ENCODE measurements around the gene BLOC1S5. TPM values are rescaled to one million over a fixed set of nuclear protein-coding genes. Genes with fewer than 3 reads are reported as not detected.
A peak's percentile ranks its signal among the peaks of the same experiment; 100 is the strongest.

The BLOC1S5 gene
- polyA plus RNA-seq (5.0 to 8.8 TPM (median 5.8 TPM) in 3 replicates), polyA minus RNA-seq (2.9 to 6.3 TPM (median 3.8 TPM) in 3 replicates)
- polyA plus RNA-seq (2011; ENCODE audit: low read depth), result 22.2 TPM
- 4.9 and 6.4 TPM in 2 replicates for polyA plus RNA-seq (2011; cell fraction: cytosol; rRNA removed)
- 2.7 and 3.3 TPM in 2 replicates for polyA plus RNA-seq (2011; cell fraction: nucleus; rRNA removed)
- 5.7 and 6.9 TPM in 2 replicates for polyA plus RNA-seq (2012; ENCODE audit: low replicate concordance)
- 5.0 TPM for polyA minus RNA-seq (2011; cell fraction: cytosol; rRNA and poly(A)+ RNA removed)
- polyA minus RNA-seq (2011; cell fraction: nucleus; rRNA and poly(A)+ RNA removed), result 1.9 and 5.0 TPM in 2 replicates

- dilution Hi-C loops (cut with MboI; ENCODE audit: extremely low pct_ligation_motif_present, low sequenced_read_pairs), result no loop called here
- Histone ChIP-seq H3K79me2 (ENCODE audit: control insufficient read depth, insufficient read depth, low read length) (peaks cover 7% of the 10 kb centered on the region), H3K9me1 (ENCODE audit: control insufficient read depth, extremely low read depth, insufficient read depth, low read length) (no peaks in the 10 kb centered on the region), H3K27me3 (ENCODE audit: control insufficient read depth, extremely low read depth, insufficient read depth, low read length) (no peaks in the 10 kb centered on the region), H3K4me3 (ENCODE audit: control insufficient read depth in 2 of 3, extremely low read depth in 1 of 3, insufficient read depth in 2 of 3, low read depth in 1 of 3, low read length in 3 of 3) (peak within 1 kb of the TSS; percentile 87 to 100 (median 95)), H3K4me2 (ENCODE audit: control insufficient read depth, extremely low read depth, insufficient read depth, low read depth, low read length) (peak within 1 kb of the TSS; percentile 94), H3K4me1 (ENCODE audit: control insufficient read depth, extremely low read depth, insufficient read depth, low read length) (peaks cover 7% of the 10 kb centered on the region), H3K36me3 (ENCODE audit: control insufficient read depth in 2 of 2, extremely low read depth in 1 of 2, insufficient read depth in 2 of 2, low read length in 2 of 2) (peaks cover 0 to 3% of the 10 kb centered on the region in 2 experiments), H3K27ac (ENCODE audit: control insufficient read depth, insufficient read depth, low read length) (peak within 1 kb of the TSS; percentile 87), H2AFZ (ENCODE audit: control insufficient read depth, low read length) (peak within 1 kb of the TSS; percentile 99), H3K9me3 (ENCODE audit: control insufficient read depth, low read depth, low read length) (no peaks in the 10 kb centered on the region), H4K20me1 (ENCODE audit: control insufficient read depth, extremely low read depth, insufficient read depth, low read length) (peaks cover under 1% of the 10 kb centered on the region), H3K9ac (ENCODE audit: control insufficient read depth, extremely low read depth, insufficient read depth, low read length) (peak within 1 kb of the TSS; percentile 93)
- peak; percentile 50 for DNase-seq (ENCODE audit: low read depth, low spot score)
- FAIRE-seq, result peak; percentile 41
- TF ChIP-seq CTCF (optimal IDR thresholded peaks at IDR 0.05 in 1 of 3, IDR thresholded peaks at IDR 0.05 in 1 of 3, conservative IDR thresholded peaks at IDR 0.05 in 1 of 3; ENCODE audit: extremely low read depth in 1 of 3, insufficient read depth in 2 of 3, low read length in 3 of 3), result no peak
- no peak for TF ChIP-seq EZH2 (IDR thresholded peaks at IDR 0.05; ENCODE audit: low read length)
Observed at GRCh38 chr6:8063761-8064637, at the start of gene BLOC1S5. BLOC1S5 (minus strand) TSS chr6:8064389; CDS start chr6:8064376, 13 bp downstream.

DNA sequence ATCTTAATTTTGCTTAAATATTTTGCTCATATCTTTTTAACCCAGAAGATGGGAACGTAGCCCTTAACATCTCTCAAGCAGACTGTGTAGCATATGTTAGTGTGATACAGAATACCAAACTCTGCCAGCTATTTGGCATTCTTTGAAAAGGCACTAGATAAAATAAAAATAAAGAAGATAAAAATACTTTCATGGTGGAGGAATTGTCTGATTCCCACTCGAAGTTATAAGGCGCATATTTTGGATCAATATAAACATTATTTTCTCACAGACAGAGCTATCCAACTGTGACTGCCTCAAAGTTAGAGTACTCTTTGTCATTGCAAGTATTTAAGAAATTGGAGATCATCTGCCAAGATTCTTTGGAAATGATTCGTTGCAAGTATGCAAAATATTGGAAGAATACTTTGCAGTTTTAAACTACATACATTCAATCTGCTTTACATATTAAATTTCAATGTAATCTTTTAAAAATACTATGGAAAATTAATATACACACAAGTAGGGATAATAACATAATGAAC lies 49.0 kb upstream of the BLOC1S5 start:
- dilution Hi-C loops (cut with MboI; ENCODE audit: extremely low pct_ligation_motif_present, low sequenced_read_pairs), result no loop called here
- H3K4me3 ChIP-seq (ENCODE audit: control insufficient read depth in 2 of 3, extremely low read depth in 1 of 3, insufficient read depth in 2 of 3, low read depth in 1 of 3, low read length in 3 of 3), result no peak overlapping the region
- H4K20me1 ChIP-seq (ENCODE audit: control insufficient read depth, extremely low read depth, insufficient read depth, low read length), result no peaks in the 10 kb centered on the region
- no peak for DNase-seq (ENCODE audit: low read depth, low spot score)
- no peak overlapping the region for H3K27ac ChIP-seq (ENCODE audit: control insufficient read depth, insufficient read depth, low read length)
- H3K27me3 ChIP-seq (ENCODE audit: control insufficient read depth, extremely low read depth, insufficient read depth, low read length), result no peaks in the 10 kb centered on the region
- no peak overlapping the region for H3K4me2 ChIP-seq (ENCODE audit: control insufficient read depth, extremely low read depth, insufficient read depth, low read depth, low read length)
- no peaks in the 10 kb centered on the region for H3K9me3 ChIP-seq (ENCODE audit: control insufficient read depth, low read depth, low read length)
- TF ChIP-seq EZH2 (IDR thresholded peaks at IDR 0.05; ENCODE audit: low read length) (no peak), CTCF (optimal IDR thresholded peaks at IDR 0.05 in 1 of 3, IDR thresholded peaks at IDR 0.05 in 1 of 3, conservative IDR thresholded peaks at IDR 0.05 in 1 of 3; ENCODE audit: extremely low read depth in 1 of 3, insufficient read depth in 2 of 3, low read length in 3 of 3) (no peak)
- no peak overlapping the region for H2AFZ ChIP-seq (ENCODE audit: control insufficient read depth, low read length)
- no peaks in the 10 kb centered on the region for H3K79me2 ChIP-seq (ENCODE audit: control insufficient read depth, insufficient read depth, low read length)
- H3K9ac ChIP-seq (ENCODE audit: control insufficient read depth, extremely low read depth, insufficient read depth, low read length), result no peak overlapping the region
- FAIRE-seq, result no peak
- H3K36me3 ChIP-seq (ENCODE audit: control insufficient read depth in 2 of 2, extremely low read depth in 1 of 2, insufficient read depth in 2 of 2, low read length in 2 of 2), result no peaks in the 10 kb centered on the region
- H3K4me1 ChIP-seq (ENCODE audit: control insufficient read depth, extremely low read depth, insufficient read depth, low read length), result peaks cover 5% of the 10 kb centered on the region
- H3K9me1 ChIP-seq (ENCODE audit: control insufficient read depth, extremely low read depth, insufficient read depth, low read length), result no peaks in the 10 kb centered on the region
